Measurements from ENCODE around the gene ARL5A. TPM values are rescaled to one million over a fixed set of nuclear protein-coding genes. Genes with fewer than 3 reads are reported as not detected.
A peak's percentile ranks its signal among the peaks of the same experiment; 100 is the strongest.

The ARL5A gene
- total and polyA plus RNA-seq, 9 of the 15 experiments (the other 6 are each of a cell fraction or from before 2014, with no cell fraction given) = 16.3 to 117 (median 88.4) TPM

- TF ChIP-seq CTCF (IDR thresholded peaks at IDR 0.05 in 2 of 3, conservative IDR thresholded peaks at IDR 0.05 in 1 of 3; ENCODE audit: insufficient read depth in 2 of 3, low read depth in 1 of 3, low read length in 3 of 3) = peak in 1 of 3 experiments; percentile 19; a peak in 1 of 6 replicates
- peak; percentile 22; the same call in 1 of the 2 replicates for TF ChIP-seq ATF4 (CRISPR knock-in tag; IDR thresholded peaks at IDR 0.05)
- TF ChIP-seq, protein P1, sequence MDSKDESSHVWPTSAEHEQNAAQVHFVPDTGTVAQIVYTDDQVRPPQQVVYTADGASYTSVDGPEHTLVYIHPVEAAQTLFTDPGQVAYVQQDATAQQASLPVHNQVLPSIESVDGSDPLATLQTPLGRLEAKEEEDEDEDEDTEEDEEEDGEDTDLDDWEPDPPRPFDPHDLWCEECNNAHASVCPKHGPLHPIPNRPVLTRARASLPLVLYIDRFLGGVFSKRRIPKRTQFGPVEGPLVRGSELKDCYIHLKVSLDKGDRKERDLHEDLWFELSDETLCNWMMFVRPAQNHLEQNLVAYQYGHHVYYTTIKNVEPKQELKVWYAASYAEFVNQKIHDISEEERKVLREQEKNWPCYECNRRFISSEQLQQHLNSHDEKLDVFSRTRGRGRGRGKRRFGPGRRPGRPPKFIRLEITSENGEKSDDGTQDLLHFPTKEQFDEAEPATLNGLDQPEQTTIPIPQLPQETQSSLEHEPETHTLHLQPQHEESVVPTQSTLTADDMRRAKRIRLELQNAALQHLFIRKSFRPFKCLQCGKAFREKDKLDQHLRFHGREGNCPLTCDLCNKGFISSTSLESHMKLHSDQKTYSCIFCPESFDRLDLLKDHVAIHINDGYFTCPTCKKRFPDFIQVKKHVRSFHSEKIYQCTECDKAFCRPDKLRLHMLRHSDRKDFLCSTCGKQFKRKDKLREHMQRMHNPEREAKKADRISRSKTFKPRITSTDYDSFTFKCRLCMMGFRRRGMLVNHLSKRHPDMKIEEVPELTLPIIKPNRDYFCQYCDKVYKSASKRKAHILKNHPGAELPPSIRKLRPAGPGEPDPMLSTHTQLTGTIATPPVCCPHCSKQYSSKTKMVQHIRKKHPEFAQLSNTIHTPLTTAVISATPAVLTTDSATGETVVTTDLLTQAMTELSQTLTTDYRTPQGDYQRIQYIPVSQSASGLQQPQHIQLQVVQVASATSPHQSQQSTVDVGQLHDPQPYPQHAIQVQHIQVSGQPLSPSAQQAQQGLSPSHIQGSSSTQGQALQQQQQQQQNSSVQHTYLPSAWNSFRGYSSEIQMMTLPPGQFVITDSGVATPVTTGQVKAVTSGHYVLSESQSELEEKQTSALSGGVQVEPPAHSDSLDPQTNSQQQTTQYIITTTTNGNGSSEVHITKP (IDR thresholded peaks at IDR 0.05; ENCODE audit: partially characterized antibody) = no peak
- TF ChIP-seq MIER1 (IDR thresholded peaks at IDR 0.05; ENCODE audit: low read depth) = no peak
- peak; percentile 37 for TF ChIP-seq TCF3 (CRISPR knock-in tag; IDR thresholded peaks at IDR 0.05)
- no peak for TF ChIP-seq MCM2 (IDR thresholded peaks at IDR 0.05; ENCODE audit: low read depth)
- peak; percentile 94 for TF ChIP-seq GATAD2B (IDR thresholded peaks at IDR 0.05; ENCODE audit: borderline replicate concordance)
- TF ChIP-seq ZNF407 (IDR thresholded peaks at IDR 0.05; ENCODE audit: low read depth) = peak; percentile 89
- no peak for TF ChIP-seq TFAM (CRISPR knock-in tag; conservative IDR thresholded peaks at IDR 0.05)
- no peak for TF ChIP-seq ZNF174 (CRISPR knock-in tag; IDR thresholded peaks at IDR 0.05)
Measured at GRCh38 chr2:151828143-151828889, at the start of gene ARL5A (continued).

All from K562 (cell line).